Glutamatergic neuron (in vitro differentiated cells): ENCODE measurements around the gene ANKRD34C. TPM values are rescaled to one million over a fixed set of nuclear protein-coding genes. Genes with fewer than 3 reads are reported as not detected.
A peak's percentile ranks its signal among the peaks of the same experiment; 100 is the strongest.

Experiments
- DNase-seq: peaks from one replicate; pipeline ENCODE4 v3.0.0; 2022
- H3K27ac Mint-ChIP-seq: one replicate; pipeline ENCODE4 v1.8.0; 2020; ENCODE audit warnings: mild to moderate bottlenecking, mixed read lengths, inconsistent platforms; ENCODE audit not compliant: unreplicated experiment
- H3K27me3 Mint-ChIP-seq: one replicate; pipeline ENCODE4 v1.8.0; 2020; ENCODE audit warnings: mild to moderate bottlenecking, moderate library complexity, mixed read lengths, inconsistent platforms; ENCODE audit not compliant: unreplicated experiment
- H3K36me3 Mint-ChIP-seq: one replicate; pipeline ENCODE4 v1.8.0; 2020; ENCODE audit warnings: mild to moderate bottlenecking, mixed read lengths, inconsistent platforms; ENCODE audit not compliant: unreplicated experiment
- H3K4me1 Mint-ChIP-seq: one replicate; pipeline ENCODE4 v1.8.0; 2020; ENCODE audit warnings: mild to moderate bottlenecking, low read depth, mixed read lengths, inconsistent platforms; ENCODE audit not compliant: unreplicated experiment
- H3K4me3 Mint-ChIP-seq: one replicate; pipeline ENCODE4 v1.8.0; 2020; ENCODE audit warnings: mild to moderate bottlenecking, mixed read lengths, inconsistent platforms; ENCODE audit not compliant: unreplicated experiment
- H3K9me3 Mint-ChIP-seq: one replicate; pipeline ENCODE4 v1.8.0; 2020; ENCODE audit warnings: mild to moderate bottlenecking, moderate library complexity, mixed read lengths, inconsistent platforms; ENCODE audit not compliant: unreplicated experiment
- total RNA-seq: library from RNA; stranded (reverse); fragmentation: NEBNext Ultra II Directional; extraction: Animal tissue kit (Norgen Biotek cat#: 25700); gene quantifications from one replicate; pipeline ENCODE4 v1.2.1, GENCODE V29; 2021; ENCODE audit not compliant: unreplicated experiment
- TF ChIP-seq, protein P1 (sequence below): fragments of 200-600 bp; sonication (generic); IDR thresholded peaks from one replicate; pipeline ENCODE4 v1.5.0; 2021; ENCODE audit not compliant: partially characterized antibody, unreplicated experiment

The ANKRD34C gene
- total RNA-seq, 1 donor from 2014 or later, result not detected

DNA sequence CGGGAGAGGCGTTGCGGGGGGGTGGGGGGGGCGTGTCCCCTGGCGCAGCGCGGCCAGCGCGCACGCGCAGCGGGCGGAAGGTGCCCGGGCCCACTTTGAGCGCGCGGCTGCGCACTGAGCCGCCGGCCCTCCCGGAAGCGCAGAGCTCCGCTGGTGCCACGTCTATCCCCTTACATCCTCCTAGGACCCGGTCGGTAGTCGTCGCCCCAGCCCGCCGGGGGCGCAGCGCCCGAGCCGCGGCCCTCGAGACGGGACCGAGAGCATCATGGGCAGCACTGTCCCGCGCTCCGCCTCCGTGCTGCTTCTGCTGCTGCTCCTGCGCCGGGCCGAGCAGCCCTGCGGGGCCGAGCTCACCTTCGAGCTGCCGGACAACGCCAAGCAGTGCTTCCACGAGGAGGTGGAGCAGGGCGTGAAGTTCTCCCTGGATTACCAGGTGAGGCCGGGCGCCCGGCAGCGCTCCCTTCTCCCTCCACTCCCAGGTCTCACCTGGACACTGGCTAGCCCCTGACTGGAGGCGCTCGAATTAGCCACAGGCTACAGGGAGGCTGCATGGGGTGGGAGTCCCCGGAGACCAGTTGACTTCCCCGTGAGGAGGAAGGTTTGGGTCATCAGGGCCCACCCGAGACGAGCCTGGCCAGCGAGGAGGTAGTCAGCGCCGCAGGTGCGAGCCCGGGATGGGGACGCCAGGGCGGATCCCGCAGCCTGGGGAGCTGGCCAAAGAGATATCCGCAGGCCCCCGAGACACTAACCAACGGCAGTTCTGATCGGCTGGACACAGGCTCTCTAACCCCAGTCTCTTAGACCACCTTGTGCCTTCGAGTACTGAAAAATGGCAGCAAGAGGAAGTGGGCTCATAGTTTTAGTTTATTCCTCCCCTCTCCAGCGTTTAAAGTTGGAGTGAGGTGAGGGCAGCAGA, 28.7 kb downstream of the ANKRD34C start, which contains the start of gene TMED3:
TMED3 (plus strand) TSS at position 128 of the 916 bp plus-strand sequence; CDS start at position 266, 138 bp downstream.
- Mint-ChIP-seq H3K36me3 (peaks cover 11% of the 10 kb centered on the region), H3K4me3 (peak within 1 kb of the TSS; percentile 90), H3K27ac (no peak within 1 kb of the TSS), H3K9me3 (no peaks in the 10 kb centered on the region), H3K27me3 (peaks cover 5% of the 10 kb centered on the region), H3K4me1 (peaks cover 4% of the 10 kb centered on the region)
- TF ChIP-seq, protein P1, sequence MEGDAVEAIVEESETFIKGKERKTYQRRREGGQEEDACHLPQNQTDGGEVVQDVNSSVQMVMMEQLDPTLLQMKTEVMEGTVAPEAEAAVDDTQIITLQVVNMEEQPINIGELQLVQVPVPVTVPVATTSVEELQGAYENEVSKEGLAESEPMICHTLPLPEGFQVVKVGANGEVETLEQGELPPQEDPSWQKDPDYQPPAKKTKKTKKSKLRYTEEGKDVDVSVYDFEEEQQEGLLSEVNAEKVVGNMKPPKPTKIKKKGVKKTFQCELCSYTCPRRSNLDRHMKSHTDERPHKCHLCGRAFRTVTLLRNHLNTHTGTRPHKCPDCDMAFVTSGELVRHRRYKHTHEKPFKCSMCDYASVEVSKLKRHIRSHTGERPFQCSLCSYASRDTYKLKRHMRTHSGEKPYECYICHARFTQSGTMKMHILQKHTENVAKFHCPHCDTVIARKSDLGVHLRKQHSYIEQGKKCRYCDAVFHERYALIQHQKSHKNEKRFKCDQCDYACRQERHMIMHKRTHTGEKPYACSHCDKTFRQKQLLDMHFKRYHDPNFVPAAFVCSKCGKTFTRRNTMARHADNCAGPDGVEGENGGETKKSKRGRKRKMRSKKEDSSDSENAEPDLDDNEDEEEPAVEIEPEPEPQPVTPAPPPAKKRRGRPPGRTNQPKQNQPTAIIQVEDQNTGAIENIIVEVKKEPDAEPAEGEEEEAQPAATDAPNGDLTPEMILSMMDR, result no peak
- DNase-seq, result peak; percentile 84

DNA sequence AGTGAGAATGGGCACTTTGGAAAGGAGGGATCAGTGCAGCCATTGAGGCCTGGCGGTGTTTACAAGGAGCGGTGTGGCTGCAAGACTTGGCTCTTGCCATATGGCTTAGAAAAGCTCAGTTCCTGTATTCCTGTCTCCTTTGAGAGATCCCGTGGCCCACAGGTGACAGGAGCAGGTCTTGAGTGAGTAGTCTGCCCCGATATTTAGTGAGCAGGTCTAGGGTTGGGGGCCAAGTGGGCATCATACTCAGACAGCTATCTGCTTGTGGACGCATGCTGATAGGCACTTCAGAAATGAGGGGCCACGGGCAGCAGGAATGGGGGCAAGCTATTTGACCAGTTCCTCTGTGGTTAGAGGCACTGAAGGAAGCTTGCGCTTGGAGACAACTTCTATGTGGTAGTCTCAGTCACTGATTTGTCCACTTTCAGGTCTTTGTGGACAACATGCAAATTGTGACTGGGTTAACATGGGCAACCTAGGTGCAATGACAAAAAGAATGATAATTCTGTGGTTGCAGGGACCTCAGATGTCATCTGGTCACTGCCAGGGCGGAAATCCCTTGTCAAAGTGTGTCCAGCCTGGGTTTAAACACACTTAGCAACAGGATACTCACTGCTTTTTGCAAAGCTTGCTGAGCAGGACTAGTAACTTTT, 29.5 kb downstream of the ANKRD34C start:
- Mint-ChIP-seq H3K27ac (no peak overlapping the region), H3K27me3 (peaks cover 6% of the 10 kb centered on the region), H3K4me1 (peaks cover 4% of the 10 kb centered on the region), H3K36me3 (peaks cover 11% of the 10 kb centered on the region), H3K9me3 (no peaks in the 10 kb centered on the region), H3K4me3 (peak overlapping the region; percentile 90)
- TF ChIP-seq, protein P1, result no peak
- DNase-seq, result no peak

DNA sequence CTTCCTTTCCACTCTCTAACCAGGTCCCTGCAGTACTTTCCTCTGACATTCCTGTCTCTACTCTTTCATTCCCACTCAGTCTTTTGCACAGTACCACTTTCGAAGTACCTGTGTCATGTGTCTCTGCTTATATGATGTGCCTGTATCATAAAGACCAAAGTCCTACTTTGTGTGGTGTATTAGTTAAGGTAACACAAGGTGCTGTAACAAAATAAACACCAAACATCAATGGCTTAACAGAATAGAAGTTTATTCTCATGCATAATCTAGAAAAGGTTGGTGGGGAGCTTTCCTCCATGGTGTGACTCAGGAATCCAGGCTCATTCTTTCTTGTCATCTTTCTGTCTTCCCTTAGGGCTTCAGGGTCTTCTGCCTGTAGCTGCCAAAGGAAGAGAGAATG, 31.7 kb downstream of the ANKRD34C start:
- Mint-ChIP-seq H3K27ac (no peak overlapping the region), H3K4me3 (no peak overlapping the region), H3K4me1 (peaks cover 6% of the 10 kb centered on the region), H3K36me3 (peaks cover 24% of the 10 kb centered on the region), H3K9me3 (peaks cover 3% of the 10 kb centered on the region), H3K27me3 (peaks cover 4% of the 10 kb centered on the region)
- no peak for DNase-seq
- TF ChIP-seq, protein P1, result no peak

DNA sequence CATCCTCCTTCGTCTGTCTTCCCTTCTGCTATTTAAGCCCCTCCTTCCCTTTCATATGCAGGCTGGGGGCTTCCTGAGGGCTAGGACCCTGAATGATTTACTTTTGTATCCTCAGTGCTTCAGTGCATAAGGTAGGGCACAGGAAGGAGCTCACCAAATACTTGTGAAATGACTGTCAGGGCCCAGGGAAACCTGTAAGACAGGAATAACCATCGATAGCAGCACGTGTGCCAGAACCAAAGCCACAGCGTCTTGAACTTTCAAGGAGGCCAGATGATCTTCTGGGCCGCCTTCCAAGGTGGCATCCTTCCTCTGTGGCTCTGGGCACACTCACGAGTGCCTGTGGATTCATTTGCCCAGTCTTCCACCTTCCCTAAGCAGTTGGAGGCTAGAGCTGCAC, 32.3 kb downstream of the ANKRD34C start:
- Mint-ChIP-seq H3K4me3 (no peak overlapping the region), H3K27ac (no peak overlapping the region), H3K36me3 (peaks cover 29% of the 10 kb centered on the region)

More for the DNA sequence above, 32.3 kb downstream of the ANKRD34C start:
- TF ChIP-seq, protein P1, result no peak
- H3K4me1 Mint-ChIP-seq, result peaks cover 6% of the 10 kb centered on the region
- no peak for DNase-seq
- peaks cover 4% of the 10 kb centered on the region for H3K27me3 Mint-ChIP-seq
- peaks cover 3% of the 10 kb centered on the region for H3K9me3 Mint-ChIP-seq
